IPS-11a (cell line): Measurements from ENCODE around the gene PPP2R5D.
A peak's percentile ranks its signal among the peaks of the same experiment; 100 is the strongest.
"Not testable (repeated sequence)": the region's sequence is repeated elsewhere in the genome, so short reads cannot be mapped to it uniquely, and the experiment has no call there.

Experiments
- H3K4me3 ChIP-seq: one replicate; pipeline ENCODE4 v1.5.1; 2013; ENCODE audit warnings: low read depth, low read length, control low read depth

PPP2R5D gene

GRCh38 chr6:43021270-43022047 lies 37.1 kb downstream of the PPP2R5D start, which contains the start of gene RRP36:
Gene RRP36, plus strand, starts transcription at chr6:43021623. Its CDS starts 32 bp downstream, at chr6:43021655.
- H3K4me3 ChIP-seq: peak within 1 kb of the TSS; percentile 99

GRCh38 chr6:43024436-43024835 lies 40.1 kb downstream of the PPP2R5D start:
- H3K4me3 ChIP-seq: no peak overlapping the region

DNA sequence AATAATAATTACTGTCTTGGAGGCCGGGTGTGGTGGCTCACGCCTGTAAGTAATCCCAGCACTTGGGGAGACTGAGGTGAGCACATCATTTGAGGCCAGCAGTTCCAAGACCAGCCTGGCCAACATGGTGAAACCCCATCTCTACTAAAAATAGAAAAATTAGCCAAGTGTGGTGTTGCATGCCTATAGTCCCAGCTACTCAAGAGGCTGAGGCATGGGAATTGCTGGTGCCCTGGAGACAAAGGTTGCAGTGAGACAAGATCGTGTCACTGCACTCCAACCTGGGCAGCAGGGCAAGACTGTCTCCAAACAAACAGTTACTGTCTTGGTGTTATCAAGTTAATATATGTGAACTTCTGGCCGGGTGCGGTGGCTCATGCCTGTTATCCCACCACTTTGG lies 42.0 kb downstream of the PPP2R5D start:
- H3K4me3 ChIP-seq: no peak overlapping the region

DNA sequence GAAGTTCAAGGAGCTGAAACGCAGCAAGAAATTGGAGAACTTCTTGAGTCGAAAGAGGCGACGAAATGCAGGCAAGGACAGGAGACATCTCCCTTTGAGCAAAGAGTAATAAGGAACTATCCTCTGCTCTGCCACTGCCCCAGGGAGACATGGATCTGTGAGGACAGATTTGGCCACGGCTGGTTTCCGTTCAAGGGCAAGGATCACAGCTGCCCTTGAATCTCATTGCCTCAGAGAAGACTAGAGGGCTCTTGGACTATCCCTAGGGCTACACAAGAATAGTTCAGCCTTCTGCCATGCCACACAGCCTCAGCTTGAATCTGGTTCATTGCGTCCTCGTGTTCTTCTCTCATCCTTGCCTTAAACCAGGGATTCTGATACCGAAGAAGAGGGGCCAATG lies 44.8 kb downstream of the PPP2R5D start:
- H3K4me3 ChIP-seq: no peak overlapping the region

GRCh38 chr6:43032326-43032725 lies 48.0 kb downstream of the PPP2R5D start:
- H3K4me3 ChIP-seq: no peak overlapping the region

- H3K4me3 ChIP-seq: no peak overlapping the region
Observed at GRCh38 chr6:43033496-43034189, 49.3 kb downstream of the PPP2R5D start.

DNA sequence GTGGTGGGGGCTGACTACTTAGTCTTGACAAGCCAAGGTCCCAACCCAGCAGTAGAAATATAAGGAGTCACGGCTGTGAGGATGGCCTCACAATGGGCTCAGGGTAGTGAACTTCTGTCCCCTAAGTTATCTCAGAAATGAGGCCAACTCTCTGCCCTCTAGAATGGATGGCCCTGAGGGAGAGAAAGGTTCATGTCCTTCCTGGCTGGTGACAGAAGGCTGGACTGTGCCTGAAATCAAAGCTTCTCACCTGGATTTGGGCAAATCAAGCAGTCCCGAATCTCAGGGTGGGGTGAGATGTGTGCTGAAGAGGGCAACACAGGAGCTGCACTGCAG lies 49.8 kb downstream of the PPP2R5D start:
- no peak overlapping the region for H3K4me3 ChIP-seq

DNA sequence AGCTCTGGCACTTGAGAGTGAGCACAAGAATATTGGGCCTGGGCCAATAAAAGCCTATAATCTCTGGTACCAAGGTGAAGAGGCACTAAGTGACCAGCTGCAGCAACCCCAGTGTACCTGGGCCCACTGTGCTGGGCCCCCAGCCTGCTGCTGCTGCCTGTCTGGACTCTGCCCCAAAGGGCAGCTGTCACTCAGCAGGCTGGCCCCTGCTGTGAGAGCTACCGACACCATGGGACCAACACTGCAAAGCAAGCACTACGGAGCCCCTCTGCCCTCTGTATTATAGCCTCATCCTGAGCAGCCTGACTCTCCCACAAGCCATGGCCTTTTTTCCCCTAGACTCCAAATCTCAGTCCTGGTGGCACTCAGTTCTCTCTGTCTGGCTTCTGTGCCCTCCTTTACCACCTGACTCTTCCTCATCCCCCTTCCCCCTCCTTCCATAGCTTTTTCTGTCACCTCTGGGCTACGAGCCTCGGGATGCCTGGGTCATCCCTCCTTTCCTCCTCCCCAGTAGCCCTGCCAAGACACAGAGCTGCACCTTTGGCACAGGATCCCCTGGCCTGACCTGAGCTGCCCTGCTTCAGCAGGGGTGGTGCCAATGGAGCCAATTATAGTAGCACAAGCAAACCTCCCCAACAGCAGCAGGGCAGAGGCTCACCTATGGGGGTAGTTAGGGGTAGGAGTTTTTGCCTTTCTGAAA lies 51.3 kb downstream of the PPP2R5D start:
- H3K4me3 ChIP-seq: no peak overlapping the region

DNA sequence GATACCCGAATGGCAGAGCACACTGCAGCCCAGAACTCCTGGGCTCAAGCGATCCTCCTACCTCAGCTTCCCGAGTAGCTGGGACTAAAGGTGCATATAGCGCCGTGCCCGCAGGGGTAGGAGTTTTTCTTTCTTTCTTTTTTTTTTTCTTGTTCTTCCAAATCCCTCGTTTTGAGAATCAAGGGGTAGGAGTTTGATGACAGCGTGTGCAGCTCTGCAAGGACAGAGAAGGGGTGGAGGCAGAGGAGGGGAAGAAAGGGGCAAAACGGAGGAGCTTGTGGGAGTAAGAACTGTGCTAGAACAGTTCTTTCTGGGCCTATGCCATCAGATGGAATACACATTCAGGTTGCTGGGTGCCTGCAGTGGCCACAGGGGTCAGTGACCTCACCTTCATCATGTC lies 52.3 kb downstream of the PPP2R5D start:
- H3K4me3 ChIP-seq: no peak overlapping the region

GRCh38 chr6:43037197-43037596 lies 52.8 kb downstream of the PPP2R5D start:
- no peak overlapping the region for H3K4me3 ChIP-seq

- H3K4me3 ChIP-seq: no peak overlapping the region
Observed at GRCh38 chr6:43037706-43038105, 53.3 kb downstream of the PPP2R5D start.

- no peak overlapping the region for H3K4me3 ChIP-seq
Observed at GRCh38 chr6:43038727-43039126, 54.4 kb downstream of the PPP2R5D start.

DNA sequence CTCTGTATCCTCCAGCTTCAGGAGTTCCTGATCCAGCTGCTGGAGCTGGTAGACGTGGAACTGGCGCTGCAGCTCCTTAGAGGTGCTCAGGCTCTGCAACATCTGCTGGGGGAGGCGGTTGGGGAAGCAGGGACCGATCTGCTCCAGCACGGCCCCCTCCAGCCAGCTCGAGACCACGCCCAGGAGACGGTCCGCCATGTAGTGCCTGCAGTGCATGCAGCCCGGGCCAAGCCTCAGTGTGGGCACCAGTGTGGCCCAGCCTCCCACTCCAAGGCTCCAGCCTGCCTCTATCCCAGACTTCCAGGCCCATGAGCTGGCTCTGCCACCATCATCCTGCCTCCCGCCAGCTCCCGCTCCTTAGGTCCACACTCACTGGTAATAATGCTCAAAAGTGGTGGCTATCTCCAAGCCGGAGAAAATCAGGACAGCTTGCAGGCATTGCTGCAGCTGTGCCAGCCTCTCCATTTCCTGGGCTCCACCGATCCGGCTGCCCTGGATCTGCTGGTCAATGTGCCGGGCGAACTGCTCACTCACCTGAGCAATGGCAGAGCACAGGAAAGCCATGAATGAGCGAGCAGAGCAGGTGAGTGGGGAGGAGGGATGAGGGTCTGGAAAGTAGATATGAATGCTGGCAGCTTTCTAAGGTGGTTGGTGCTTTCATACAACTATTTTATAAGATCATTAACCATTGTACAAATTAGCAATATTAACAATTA lies 56.3 kb downstream of the PPP2R5D start:
- no peak overlapping the region for H3K4me3 ChIP-seq

DNA sequence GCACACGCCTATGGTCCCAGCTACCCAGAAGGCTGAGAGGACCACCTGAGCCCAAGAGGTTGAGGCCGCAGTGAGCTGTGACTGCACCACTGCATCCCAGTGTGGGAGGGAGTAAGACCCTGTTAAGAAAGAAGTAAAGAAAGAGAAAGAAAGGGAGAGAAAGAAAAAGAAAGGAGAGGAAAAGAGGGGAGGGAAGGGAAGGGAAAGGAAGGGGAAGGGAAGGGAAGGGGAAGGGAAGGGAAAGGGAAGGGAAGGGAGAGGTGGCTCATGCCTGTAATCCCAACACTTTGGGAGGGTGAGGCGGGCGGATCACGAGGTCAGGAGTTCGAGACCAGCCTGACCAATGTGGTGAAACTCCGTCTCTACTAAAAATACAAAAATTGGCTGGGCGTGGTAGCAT lies 57.1 kb downstream of the PPP2R5D start:
- not testable (repeated sequence) for H3K4me3 ChIP-seq

GRCh38 chr6:43043310-43043709 lies 58.9 kb downstream of the PPP2R5D start:
- no peak overlapping the region for H3K4me3 ChIP-seq

GRCh38 chr6:43045371-43045930 lies 61.1 kb downstream of the PPP2R5D start:
- no peak overlapping the region for H3K4me3 ChIP-seq

GRCh38 chr6:43047998-43048397 lies 63.6 kb downstream of the PPP2R5D start:
- H3K4me3 ChIP-seq: no peak overlapping the region

GRCh38 chr6:43050981-43051380 lies 66.6 kb downstream of the PPP2R5D start:
- H3K4me3 ChIP-seq: no peak overlapping the region

DNA sequence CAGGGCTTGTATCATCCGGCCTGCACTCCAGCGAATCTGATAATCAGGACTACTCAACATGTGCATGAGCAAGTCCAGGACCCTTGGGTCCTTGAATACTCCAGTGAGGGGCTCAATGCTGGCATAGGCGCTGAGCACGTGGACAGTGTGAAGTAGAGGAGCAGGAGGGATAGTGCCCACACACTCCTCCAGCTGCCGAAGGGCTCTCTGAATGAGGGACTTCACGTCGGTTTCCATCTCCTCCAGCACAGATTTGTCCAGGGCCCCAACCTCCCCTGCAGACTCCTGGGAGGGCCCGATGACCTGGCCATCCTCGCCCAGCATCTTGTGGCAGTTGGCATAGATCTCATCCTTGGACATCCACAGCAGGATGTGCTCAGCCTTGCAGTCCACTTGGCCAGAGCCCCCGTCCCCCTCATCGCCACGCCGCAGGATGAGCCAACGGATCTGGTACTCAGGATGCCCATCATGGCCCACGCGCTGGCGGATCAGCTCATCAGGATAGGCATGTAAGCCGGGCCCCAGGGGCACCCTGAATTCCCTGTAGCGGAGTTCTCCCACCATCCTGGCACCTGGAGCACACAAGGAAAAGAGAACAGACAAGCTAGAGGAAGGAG lies 68.0 kb downstream of the PPP2R5D start:
- no peak overlapping the region for H3K4me3 ChIP-seq

GRCh38 chr6:43052842-43053544 lies 68.6 kb downstream of the PPP2R5D start:
- H3K4me3 ChIP-seq: peak overlapping the region; percentile 81
